HFFc6 (cell line): ENCODE measurements around the gene AKT2. TPM values are rescaled to one million over a fixed set of nuclear protein-coding genes. Genes with fewer than 3 reads are reported as not detected.

Source experiments
- DNase-seq: peaks from one replicate; pipeline ENCODE4 v3.0.0-alpha.2; 2018
- H3K27ac Mint-ChIP-seq: 2 replicates; pipeline ENCODE4 v1.8.0; 2020; ENCODE audit warnings: mild to moderate bottlenecking, mixed read lengths
- H3K27me3 Mint-ChIP-seq: 2 replicates; pipeline ENCODE4 v1.8.0; 2021; ENCODE audit warnings: mild to moderate bottlenecking, moderate library complexity, mixed read lengths; ENCODE audit not compliant: insufficient read depth
- H3K36me3 Mint-ChIP-seq: 2 replicates; pipeline ENCODE4 v1.8.0; 2021; ENCODE audit warnings: low read depth, mixed read lengths
- H3K4me1 Mint-ChIP-seq: 2 replicates; pipeline ENCODE4 v1.8.0; 2020; ENCODE audit warnings: low read depth, mixed read lengths
- H3K4me3 Mint-ChIP-seq: 2 replicates; pipeline ENCODE4 v1.8.0; 2020; ENCODE audit warnings: mild to moderate bottlenecking, moderate library complexity, mixed read lengths
- H3K9me3 Mint-ChIP-seq: 2 replicates; pipeline ENCODE4 v1.8.0; 2020; ENCODE audit warnings: mild to moderate bottlenecking, mixed read lengths
- total RNA-seq, 6 experiments: library from RNA; stranded (reverse); fragmentation: NEBNext Ultra II Directional; extraction: Animal tissue kit (Norgen Biotek cat#: 25700); gene quantifications; 2 replicates in 1 of 6; 3 replicates in 5 of 6; pipeline ENCODE4 v1.2.3, GENCODE V29; 2021
- TF ChIP-seq, protein P1 (sequence below): fragments of 200-600 bp; sonication (generic); IDR thresholded peaks from 2 replicates; pipeline ENCODE4 v1.5.0; 2021; ENCODE audit warnings: antibody characterized with exemption, mild to moderate bottlenecking

Gene AKT2
- total RNA-seq, 6 experiments from 2014 or later: 128 to 133 (median 130) TPM

DNA sequence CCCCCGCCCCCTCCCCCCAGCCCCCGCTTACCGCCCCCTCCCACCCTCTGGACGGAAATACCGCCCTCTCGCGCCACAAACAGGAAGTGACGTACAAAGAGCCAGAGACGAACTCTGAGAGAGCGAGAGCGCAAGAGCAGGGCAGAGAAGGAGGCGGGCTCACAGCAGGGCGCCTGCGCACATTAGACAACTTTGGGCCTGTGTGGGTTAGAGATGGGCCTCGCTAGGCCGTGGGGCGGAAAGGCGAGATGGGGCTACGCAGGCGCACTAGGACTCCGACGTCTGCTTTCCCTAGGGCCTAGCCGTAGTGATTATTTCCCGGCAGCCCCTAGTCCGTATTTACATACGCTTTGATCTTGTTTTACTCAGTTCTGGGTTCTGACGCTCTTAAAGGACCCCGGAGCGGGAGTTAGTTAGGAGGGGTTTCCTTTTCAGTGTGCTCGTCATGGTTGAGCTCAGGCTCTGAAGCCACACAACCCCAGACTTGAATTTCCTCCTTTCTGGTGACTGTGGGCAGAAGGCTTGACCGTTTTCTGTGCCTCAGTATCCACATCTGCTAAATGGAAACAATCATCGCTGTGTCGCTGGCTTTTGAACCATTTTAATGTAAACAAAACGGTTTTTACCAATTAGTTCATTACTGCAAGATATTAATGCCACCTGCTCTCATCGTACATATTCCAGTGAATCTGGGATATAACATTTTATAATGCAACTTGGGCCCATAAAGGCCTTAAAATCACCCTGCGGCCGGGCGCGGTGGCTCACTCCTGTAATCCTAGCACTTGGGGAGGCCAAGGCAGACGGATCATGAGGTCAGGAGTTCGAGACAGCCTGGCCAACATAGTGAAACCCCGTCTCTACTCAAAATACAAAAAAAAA is 449 bp upstream of the AKT2 start:
- H3K4me1 Mint-ChIP-seq: peaks cover 39% of the 10 kb centered on the region
- H3K36me3 Mint-ChIP-seq: no peaks in the 10 kb centered on the region
- TF ChIP-seq, protein P1, sequence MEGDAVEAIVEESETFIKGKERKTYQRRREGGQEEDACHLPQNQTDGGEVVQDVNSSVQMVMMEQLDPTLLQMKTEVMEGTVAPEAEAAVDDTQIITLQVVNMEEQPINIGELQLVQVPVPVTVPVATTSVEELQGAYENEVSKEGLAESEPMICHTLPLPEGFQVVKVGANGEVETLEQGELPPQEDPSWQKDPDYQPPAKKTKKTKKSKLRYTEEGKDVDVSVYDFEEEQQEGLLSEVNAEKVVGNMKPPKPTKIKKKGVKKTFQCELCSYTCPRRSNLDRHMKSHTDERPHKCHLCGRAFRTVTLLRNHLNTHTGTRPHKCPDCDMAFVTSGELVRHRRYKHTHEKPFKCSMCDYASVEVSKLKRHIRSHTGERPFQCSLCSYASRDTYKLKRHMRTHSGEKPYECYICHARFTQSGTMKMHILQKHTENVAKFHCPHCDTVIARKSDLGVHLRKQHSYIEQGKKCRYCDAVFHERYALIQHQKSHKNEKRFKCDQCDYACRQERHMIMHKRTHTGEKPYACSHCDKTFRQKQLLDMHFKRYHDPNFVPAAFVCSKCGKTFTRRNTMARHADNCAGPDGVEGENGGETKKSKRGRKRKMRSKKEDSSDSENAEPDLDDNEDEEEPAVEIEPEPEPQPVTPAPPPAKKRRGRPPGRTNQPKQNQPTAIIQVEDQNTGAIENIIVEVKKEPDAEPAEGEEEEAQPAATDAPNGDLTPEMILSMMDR: peak; percentile 34; the same call in 1 of the 2 replicates
- H3K9me3 Mint-ChIP-seq: no peaks in the 10 kb centered on the region
- H3K27me3 Mint-ChIP-seq: no peaks in the 10 kb centered on the region; the same call in 1 of the 2 replicates
- peak overlapping the region; percentile 90 for H3K4me3 Mint-ChIP-seq
- peak; percentile 99 for DNase-seq
- peak overlapping the region; percentile 100 for H3K27ac Mint-ChIP-seq

- Mint-ChIP-seq H3K4me3 (peak overlapping the region; percentile 93), H3K4me1 (peaks cover 42% of the 10 kb centered on the region), H3K9me3 (no peaks in the 10 kb centered on the region), H3K27me3 (no peaks in the 10 kb centered on the region; the same call in 1 of the 2 replicates), H3K36me3 (no peaks in the 10 kb centered on the region), H3K27ac (peak overlapping the region; percentile 88)
- TF ChIP-seq, protein P1: no peak
- no peak for DNase-seq
These were observed 969 bp downstream of the AKT2 start for GRCh38 chr19:40284251-40284500.

DNA sequence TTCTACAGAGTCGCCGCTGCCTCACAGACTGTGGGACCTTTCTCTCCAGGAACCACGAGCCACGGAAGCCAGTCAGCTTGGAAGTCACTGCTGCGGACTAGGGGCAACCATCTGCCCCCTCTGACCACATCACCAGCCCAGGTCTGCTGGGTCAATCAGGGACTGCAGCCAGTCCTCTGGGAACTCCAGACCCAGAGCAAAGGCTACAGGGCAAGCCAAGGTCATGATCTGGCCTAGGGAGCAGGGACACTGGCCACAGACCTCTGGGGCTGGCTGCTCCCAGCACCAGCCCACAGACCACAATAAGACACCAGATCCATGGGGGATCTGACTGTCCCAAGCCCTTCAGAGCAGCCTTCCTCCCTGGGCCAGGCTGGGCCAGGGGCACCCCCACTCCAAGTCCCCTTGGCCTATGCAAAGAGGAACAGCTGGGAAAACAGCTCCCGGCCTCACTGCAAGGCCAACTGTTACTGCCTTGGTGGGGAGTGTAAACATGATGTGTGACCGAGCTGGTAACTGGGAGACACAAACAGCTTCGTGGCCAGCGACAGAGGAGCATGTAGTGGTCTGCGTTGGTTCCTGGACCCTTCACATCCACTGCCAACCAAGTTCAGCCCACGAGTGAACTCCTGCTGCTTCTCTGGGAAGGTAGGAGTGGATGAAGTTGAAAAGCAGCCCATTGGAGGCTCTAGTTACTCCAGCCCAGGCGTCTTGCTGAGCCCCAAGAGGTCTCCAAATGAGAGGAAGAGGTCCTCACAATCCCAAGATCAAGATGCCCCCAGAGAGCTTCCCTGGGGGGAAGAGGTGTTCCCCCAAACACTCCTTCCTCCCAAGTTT is 1.5 kb downstream of the AKT2 start:
- peak overlapping the region; percentile 88 for H3K27ac Mint-ChIP-seq
- H3K9me3 Mint-ChIP-seq: no peaks in the 10 kb centered on the region
- peaks cover 42% of the 10 kb centered on the region for H3K4me1 Mint-ChIP-seq
- DNase-seq: no peak
- TF ChIP-seq, protein P1: no peak
- no peaks in the 10 kb centered on the region for H3K36me3 Mint-ChIP-seq
- H3K27me3 Mint-ChIP-seq: no peaks in the 10 kb centered on the region; the same call in 1 of the 2 replicates
- peak overlapping the region; percentile 93 for H3K4me3 Mint-ChIP-seq

DNA sequence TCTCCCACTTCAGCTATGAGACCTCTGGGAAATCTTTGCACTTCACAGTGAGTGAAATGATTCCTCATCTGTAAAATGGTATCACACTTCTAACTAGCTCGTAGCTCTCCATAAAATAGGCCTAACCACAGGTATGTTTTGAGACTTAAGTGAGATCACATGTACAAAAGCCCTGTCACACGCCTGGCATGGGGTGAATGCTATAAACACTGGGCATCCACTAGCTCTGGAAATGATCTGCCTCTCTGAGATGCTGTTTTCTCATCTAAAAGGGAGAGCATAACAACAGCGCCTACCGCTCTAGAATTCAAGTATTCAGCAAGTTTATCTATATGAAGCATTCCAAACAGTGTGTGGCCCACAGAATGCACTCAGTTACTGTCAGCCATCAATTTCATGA is 2.2 kb downstream of the AKT2 start:
- Mint-ChIP-seq H3K27ac (peak overlapping the region; percentile 66), H3K9me3 (no peaks in the 10 kb centered on the region), H3K27me3 (no peaks in the 10 kb centered on the region; the same call in 1 of the 2 replicates), H3K4me3 (peak overlapping the region; percentile 93), H3K4me1 (peaks cover 47% of the 10 kb centered on the region), H3K36me3 (no peaks in the 10 kb centered on the region)
- peak; percentile 60 for DNase-seq
- TF ChIP-seq, protein P1: no peak

DNA sequence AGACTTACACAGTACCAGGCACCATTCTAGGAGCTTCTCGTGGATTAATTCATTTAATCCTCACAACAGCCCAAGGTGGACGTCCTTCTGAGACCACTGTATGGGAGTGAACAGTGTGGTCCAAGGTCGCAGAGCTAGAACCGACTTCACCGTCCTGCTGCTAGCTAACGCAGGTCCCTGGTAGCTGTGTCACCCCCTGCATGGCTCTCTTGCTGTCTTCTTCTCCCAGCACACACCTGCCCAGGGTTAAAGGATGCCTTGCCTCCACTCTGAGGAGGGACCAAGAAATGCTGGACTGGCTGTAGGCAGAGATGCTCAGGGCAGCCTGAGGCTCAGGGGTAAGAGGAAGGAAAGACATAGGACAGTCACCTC is 3.0 kb downstream of the AKT2 start:
- Mint-ChIP-seq H3K4me1 (peaks cover 50% of the 10 kb centered on the region), H3K4me3 (no peak overlapping the region), H3K27me3 (no peaks in the 10 kb centered on the region; the same call in 1 of the 2 replicates), H3K36me3 (no peaks in the 10 kb centered on the region), H3K9me3 (no peaks in the 10 kb centered on the region), H3K27ac (no peak overlapping the region; the same call in 1 of the 2 replicates)
- no peak for DNase-seq
- TF ChIP-seq, protein P1: no peak
